CD4-positive, alpha-beta T cell treated with Interleukin-15 for 1 hour (primary cell): ENCODE data around the gene HERPUD2.

Experiments used
- DNase-seq: peaks from one replicate; pipeline ENCODE4 v3.0.0-alpha.2; 2020

HERPUD2 gene

GRCh38 chr7:35694784-35695472, at the start of gene HERPUD2:
HERPUD2 (minus strand) TSS chr7:35695135; CDS start chr7:35694330, 805 bp downstream.
- DNase-seq: peak; percentile 92

- DNase-seq: no peak
These were observed 44.0 kb upstream of the HERPUD2 start for GRCh38 chr7:35738889-35739288.

- DNase-seq: no peak
These were observed 41.8 kb upstream of the HERPUD2 start for GRCh38 chr7:35736725-35737124.

- no peak for DNase-seq
These were observed 40.5 kb upstream of the HERPUD2 start for GRCh38 chr7:35735396-35735795.

- no peak for DNase-seq
These were observed 39.1 kb upstream of the HERPUD2 start for GRCh38 chr7:35734001-35734483.

GRCh38 chr7:35731349-35731748, 36.4 kb upstream of the HERPUD2 start:
- DNase-seq: no peak

- peak; percentile 80 for DNase-seq
These were observed 34.3 kb upstream of the HERPUD2 start for GRCh38 chr7:35729061-35729783.

GRCh38 chr7:35728412-35729060, 33.6 kb upstream of the HERPUD2 start:
- no peak for DNase-seq

GRCh38 chr7:35727571-35727970, 32.6 kb upstream of the HERPUD2 start:
- DNase-seq: peak; percentile 30

- no peak for DNase-seq
These were observed 31.7 kb upstream of the HERPUD2 start for GRCh38 chr7:35726654-35727053.

GRCh38 chr7:35725280-35725680, 30.3 kb upstream of the HERPUD2 start:
- peak; percentile 81 for DNase-seq

GRCh38 chr7:35723011-35723410, 28.1 kb upstream of the HERPUD2 start:
- DNase-seq: no peak

- DNase-seq: no peak
These were observed 27.3 kb upstream of the HERPUD2 start for GRCh38 chr7:35722054-35722849.

GRCh38 chr7:35721288-35721687, 26.4 kb upstream of the HERPUD2 start:
- DNase-seq: no peak

- DNase-seq: no peak
These were observed 25.9 kb upstream of the HERPUD2 start for GRCh38 chr7:35720849-35721248.

- DNase-seq: no peak
These were observed 25.1 kb upstream of the HERPUD2 start for GRCh38 chr7:35720032-35720431.

- DNase-seq: no peak
These were observed 23.1 kb upstream of the HERPUD2 start for GRCh38 chr7:35718047-35718446.

GRCh38 chr7:35717516-35717915, 22.6 kb upstream of the HERPUD2 start:
- no peak for DNase-seq

- DNase-seq: no peak
These were observed 22.1 kb upstream of the HERPUD2 start for GRCh38 chr7:35717013-35717412.

GRCh38 chr7:35716038-35716803, 21.3 kb upstream of the HERPUD2 start:
- no peak for DNase-seq

- no peak for DNase-seq
These were observed 19.9 kb upstream of the HERPUD2 start for GRCh38 chr7:35714862-35715261.

- no peak for DNase-seq
These were observed 19.5 kb upstream of the HERPUD2 start for GRCh38 chr7:35714407-35714806.
